DMS 273 treated with DMSO at 0.1 percent for 48 hours (cell line): ENCODE results near the gene GJD4.

Source experiments
- DNase-seq: peaks from one replicate; lab custom pipeline; 2025; lab: John Stamatoyannopoulos, UW

The GJD4 gene

DNA sequence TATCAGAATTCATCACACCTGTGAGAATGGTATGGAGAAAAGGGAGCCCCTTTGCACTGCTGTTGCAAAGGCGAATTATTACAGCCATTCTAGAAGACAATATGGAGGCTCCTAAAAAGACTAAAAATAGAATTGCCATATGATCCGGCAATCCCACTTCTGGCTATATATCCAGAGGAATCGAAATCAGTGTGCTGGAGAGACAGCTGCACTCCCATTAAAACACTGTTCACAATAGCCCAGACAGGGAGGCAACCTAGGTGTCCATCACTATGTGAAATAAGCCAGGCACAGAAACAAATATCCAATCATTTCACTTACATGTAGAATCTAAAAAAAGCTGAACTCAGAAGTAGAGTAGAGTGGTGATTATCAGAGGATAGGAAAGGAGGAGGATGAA lies 26.0 kb upstream of the GJD4 start:
- DNase-seq = no peak

DNA sequence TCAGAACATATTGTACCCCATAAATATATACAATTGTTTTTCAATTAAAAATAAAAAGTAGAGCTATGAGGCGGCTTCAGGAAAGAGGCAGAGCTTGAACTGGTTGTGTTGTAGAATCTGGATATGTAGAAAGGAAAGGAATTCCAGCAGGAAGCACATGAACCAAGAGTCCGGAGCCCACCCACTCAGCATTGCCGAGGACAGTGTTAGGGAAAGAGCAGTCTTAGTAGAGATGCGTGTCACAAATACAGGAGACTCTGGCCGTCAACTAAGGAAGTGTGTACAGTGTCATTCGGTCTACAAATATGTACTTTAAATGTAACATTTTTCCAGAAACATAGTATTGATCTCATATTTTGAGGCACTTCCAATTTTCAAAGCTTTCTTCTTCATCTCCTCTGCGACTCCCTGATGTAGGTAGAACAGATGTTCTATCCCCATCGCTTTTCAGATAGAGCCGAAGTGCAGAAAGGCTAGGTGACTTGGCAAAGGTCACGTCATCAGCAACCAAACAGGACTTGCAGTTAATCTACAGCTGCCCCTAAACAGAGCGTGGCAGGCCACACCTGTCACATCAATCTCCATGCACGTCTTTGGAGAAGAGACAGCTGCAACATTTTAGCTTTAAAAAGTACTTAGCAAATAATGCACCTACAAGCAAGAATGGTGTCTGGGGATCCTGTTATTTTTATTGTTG lies 25.3 kb upstream of the GJD4 start:
- DNase-seq = no peak

DNA sequence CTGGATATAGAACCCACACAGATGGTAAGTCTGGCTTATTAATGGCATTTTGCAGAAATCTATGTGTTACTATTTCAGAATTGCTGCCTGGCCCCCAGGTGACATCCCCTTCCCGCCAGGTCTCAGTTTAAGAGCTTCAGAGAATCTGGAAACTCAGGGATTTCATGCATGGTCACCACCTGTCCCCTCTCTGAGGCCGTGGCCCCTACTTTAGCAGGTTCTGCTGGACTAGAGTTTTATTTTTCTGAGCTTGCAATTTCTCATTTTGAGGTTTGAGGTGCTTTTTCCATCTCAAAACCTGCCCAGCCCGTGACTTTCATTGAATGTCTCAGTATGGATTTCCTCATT lies 24.7 kb upstream of the GJD4 start:
- DNase-seq = no peak

DNA sequence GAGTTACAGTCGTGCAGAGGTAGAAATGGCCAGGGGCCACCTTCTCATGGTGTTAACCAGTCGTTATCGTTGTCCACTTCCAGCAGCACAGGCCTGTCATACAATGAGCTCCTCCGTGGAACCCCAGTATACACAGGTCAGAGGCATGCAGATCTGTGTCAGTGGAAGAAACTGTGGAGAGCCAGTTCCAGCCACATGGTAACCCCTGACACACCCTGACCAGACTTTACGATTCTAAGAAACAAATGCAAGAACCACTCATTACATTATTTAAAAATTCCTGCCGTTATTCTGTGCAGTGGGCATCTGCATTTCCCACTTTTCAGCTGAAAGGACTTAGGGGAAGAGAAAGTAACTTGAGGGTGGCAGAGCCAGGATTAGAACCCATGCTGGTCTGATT lies 23.5 kb upstream of the GJD4 start:
- no peak for DNase-seq

GRCh38 chr10:35584946-35585345 lies 20.2 kb upstream of the GJD4 start:
- DNase-seq = no peak

DNA sequence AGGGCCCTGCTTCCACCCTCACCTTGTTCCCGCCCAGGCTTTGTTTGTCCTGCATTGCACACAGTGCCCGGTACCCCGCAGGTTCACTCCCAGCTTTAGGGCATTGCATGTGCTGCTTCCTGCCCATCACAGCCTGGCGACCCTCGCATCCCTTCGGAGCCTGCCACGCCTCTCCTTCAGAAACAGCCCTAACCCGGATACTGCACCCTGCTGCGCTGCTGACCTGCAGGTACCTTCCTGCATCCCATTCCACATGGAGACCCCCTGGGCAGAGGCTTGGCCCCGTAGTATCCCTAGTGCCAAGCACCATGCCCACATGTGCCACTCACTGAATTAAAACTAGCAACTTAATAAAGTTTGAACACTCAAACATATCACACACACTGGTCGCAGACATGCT lies 19.8 kb upstream of the GJD4 start:
- DNase-seq = no peak

DNA sequence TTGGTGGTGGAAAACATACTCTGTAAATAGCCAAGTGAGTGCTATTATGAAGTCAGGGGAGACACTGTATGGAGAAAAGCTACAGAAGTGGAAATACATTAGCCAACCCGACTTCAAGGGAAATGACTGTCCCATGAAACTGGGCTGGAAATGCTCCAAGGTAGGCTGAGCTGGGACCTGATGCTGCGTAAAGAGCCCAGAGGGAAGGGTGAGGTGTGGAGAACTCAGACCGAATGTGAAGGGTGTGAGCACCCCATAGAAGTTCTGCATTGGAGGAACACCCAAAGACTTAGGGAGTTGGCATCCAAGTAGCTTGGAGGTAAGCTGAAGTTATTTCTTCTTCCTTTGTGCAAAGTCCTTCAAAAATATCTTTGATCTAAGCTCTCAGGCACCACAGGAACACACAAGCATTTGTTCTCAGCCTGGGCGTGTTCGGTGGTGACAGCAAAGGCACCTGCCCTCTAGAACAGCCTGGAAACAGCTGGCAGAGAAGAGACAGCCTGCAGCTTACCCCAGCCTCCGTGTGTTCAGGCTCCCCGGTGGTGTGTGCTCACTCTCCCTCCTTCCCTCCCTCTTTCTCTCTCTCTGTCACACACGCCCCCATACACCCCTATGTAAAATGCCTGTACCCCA lies 19.1 kb upstream of the GJD4 start:
- no peak for DNase-seq

GRCh38 chr10:35588836-35589235 lies 16.3 kb upstream of the GJD4 start:
- DNase-seq = no peak

GRCh38 chr10:35592441-35592840 lies 12.7 kb upstream of the GJD4 start:
- DNase-seq = no peak

GRCh38 chr10:35594115-35595079 lies 10.7 kb upstream of the GJD4 start:
- DNase-seq = no peak

- DNase-seq = no peak
Observed at GRCh38 chr10:35595106-35595505, 10.0 kb upstream of the GJD4 start.

DNA sequence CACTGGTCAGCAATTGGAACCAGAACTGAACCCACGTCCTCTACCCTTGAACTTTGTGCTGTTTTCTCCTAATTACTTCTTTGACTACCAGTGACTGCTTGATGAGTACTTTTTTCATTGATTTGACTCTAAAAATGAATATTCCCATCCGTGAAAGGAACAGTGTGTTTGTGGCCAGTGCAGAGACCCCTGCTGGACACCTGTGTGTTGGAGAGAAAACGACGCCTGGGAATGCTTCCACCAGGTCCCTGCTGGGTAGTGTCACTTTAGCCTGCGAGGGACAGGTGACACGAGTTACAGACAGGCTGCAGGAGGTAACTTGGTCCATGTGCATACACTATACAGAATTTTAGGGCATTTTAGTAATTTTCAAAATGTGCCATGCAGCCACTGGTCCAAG lies 6.8 kb upstream of the GJD4 start:
- DNase-seq = no peak

DNA sequence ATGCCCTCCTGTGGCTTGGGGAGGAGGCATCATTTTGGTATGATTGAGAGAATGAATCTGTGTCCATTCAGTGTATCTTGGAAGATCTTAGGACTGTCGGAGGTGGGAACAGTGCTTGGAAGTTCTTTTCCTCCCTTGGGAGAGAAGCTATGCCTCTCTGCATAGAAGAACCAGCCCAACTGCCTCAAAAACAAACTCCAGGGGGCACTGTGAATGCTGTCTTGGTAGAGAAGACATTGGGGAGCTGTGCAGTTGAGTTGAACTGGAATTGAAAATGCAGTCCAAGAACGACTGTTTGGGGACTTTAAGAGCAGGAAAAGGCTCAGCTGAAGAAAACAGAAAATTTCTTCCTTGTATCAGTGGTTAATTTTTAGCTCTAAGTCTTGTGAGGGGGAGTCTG lies 4.9 kb upstream of the GJD4 start:
- DNase-seq = no peak

- no peak for DNase-seq
Observed at GRCh38 chr10:35606430-35606829, 1.3 kb downstream of the GJD4 start.

DNA sequence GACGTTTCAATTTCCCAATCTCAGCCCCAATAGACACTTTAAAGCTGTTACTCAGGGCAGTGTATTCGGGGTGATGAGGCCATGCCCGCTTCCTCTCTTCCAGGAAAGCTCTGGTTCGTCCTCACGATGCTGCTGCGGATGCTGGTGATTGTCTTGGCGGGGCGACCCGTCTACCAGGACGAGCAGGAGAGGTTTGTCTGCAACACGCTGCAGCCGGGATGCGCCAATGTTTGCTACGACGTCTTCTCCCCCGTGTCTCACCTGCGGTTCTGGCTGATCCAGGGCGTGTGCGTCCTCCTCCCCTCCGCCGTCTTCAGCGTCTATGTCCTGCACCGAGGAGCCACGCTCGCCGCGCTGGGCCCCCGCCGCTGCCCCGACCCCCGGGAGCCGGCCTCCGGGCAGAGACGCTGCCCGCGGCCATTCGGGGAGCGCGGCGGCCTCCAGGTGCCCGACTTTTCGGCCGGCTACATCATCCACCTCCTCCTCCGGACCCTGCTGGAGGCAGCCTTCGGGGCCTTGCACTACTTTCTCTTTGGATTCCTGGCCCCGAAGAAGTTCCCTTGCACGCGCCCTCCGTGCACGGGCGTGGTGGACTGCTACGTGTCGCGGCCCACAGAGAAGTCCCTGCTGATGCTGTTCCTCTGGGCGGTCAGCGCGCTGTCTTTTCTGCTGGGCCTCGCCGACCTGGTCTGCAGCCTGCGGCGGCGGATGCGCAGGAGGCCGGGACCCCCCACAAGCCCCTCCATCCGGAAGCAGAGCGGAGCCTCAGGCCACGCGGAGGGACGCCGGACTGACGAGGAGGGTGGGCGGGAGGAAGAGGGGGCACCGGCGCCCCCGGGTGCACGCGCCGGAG lies 2.6 kb downstream of the GJD4 start:
- no peak for DNase-seq

DNA sequence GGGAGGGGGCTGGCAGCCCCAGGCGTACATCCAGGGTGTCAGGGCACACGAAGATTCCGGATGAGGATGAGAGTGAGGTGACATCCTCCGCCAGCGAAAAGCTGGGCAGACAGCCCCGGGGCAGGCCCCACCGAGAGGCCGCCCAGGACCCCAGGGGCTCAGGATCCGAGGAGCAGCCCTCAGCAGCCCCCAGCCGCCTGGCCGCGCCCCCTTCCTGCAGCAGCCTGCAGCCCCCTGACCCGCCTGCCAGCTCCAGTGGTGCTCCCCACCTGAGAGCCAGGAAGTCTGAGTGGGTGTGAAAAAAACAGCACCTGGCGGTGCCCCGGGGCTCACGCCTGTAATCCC lies 3.2 kb downstream of the GJD4 start:
- DNase-seq = no peak

GRCh38 chr10:35611750-35612149 lies 6.6 kb downstream of the GJD4 start:
- no peak for DNase-seq

DNA sequence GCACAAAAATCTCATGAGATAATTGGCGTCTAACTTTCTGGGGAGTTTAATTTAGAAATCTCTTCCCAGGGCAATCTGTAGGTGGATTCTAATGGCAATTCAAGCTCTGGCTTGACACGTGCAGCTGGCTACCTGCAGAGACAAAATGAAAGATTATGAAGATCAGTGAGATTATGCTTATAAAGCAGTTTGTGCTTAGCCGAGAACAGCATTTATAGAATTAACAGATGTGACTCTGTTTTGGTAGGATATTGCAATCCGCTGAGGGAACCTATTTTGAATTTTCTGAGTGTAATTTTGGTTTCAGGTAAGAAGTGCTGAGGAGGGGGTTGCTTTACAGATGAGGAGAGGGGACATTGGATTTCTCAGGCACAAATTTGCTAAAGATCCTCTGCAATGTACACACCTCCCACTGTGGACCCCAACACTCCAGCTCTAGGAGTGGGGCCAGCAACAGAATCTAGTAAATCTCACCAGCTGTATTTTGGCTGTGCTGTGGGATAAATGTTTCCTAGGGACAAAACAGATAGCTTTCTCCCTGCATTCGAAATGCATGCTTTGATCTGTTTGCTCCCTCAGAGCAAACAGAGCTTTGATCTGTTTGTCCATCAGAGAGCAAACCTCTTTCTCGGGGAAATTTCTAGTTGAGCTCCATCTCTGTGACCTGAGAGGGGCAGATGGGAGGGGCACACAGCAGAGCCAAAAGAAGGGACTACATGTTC lies 7.4 kb downstream of the GJD4 start:
- no peak for DNase-seq

DNA sequence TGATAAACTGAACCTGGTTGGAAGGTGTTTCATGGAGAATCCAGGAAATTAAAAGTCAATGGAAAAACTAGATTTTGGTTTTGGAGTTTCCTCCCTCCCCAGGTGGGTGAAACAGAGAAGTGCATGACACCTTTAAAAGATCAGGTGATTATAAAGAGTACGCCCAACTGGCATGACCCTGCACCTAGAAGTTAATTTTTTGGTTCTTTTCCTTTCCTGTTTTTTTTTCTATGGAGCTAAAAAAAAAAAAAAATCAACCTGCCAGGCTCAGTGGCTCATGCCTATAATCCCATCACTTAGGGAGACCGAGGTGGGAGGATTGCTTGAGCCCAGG lies 7.9 kb downstream of the GJD4 start:
- no peak for DNase-seq

- DNase-seq = no peak
Observed at GRCh38 chr10:35613597-35614226, 8.6 kb downstream of the GJD4 start.

- no peak for DNase-seq
Observed at GRCh38 chr10:35614312-35614711, 9.2 kb downstream of the GJD4 start.
